Smooth muscle cell (in vitro differentiated cells): ENCODE data around the gene LGALS3BP. TPM values are rescaled to one million over a fixed set of nuclear protein-coding genes. Genes with fewer than 3 reads are reported as not detected.

Source experiments
- DNase-seq: peaks from one replicate; lab custom pipeline; 2025; ENCODE audit not compliant: unreplicated experiment; lab: John Stamatoyannopoulos, UW
- H2AFZ ChIP-seq: fragments of 200-600 bp; sonication (generic); 2 replicates; pipeline ENCODE4 v1.6.0; 2016; ENCODE audit warnings: antibody characterized with exemption, low read depth, mild to moderate bottlenecking
- H3F3A ChIP-seq: fragments of 200-600 bp; sonication (generic); 2 replicates; pipeline ENCODE4 v1.6.0; 2017; ENCODE audit warnings: antibody characterized with exemption, low read depth
- H3K27ac ChIP-seq: fragments of 200-600 bp; sonication (generic); 2 replicates; pipeline ENCODE4 v1.5.1; 2016; ENCODE audit warnings: low read depth, mild to moderate bottlenecking
- H3K27me3 ChIP-seq: fragments of 200-600 bp; sonication (generic); 2 replicates; pipeline ENCODE4 v1.6.1; 2016; ENCODE audit warnings: low read depth, mild to moderate bottlenecking
- H3K36me3 ChIP-seq: fragments of 200-600 bp; sonication (generic); 2 replicates; pipeline ENCODE4 v1.5.1; 2016; ENCODE audit warnings: low read depth
- H3K4me1 ChIP-seq: fragments of 200-600 bp; sonication (generic); 2 replicates; pipeline ENCODE4 v1.5.1; 2016; ENCODE audit warnings: low read depth
- H3K4me2 ChIP-seq: fragments of 200-600 bp; sonication (generic); 2 replicates; pipeline ENCODE4 v1.6.0; 2016; ENCODE audit warnings: mild to moderate bottlenecking
- H3K4me3 ChIP-seq: fragments of 200-600 bp; sonication (generic); 2 replicates; pipeline ENCODE4 v1.5.1; 2016; ENCODE audit warnings: mild to moderate bottlenecking
- H3K79me2 ChIP-seq: fragments of 200-600 bp; sonication (generic); 2 replicates; pipeline ENCODE4 v1.6.0; 2016; ENCODE audit warnings: low read depth, mild to moderate bottlenecking
- H3K9ac ChIP-seq: fragments of 200-600 bp; sonication (generic); 2 replicates; pipeline ENCODE4 v1.6.0; 2016; ENCODE audit warnings: low read depth
- H3K9me3 ChIP-seq: fragments of 200-600 bp; sonication (generic); replicated peaks from 2 replicates; pipeline ENCODE4 v1.5.1; 2016; ENCODE audit warnings: low read depth
- H4K20me1 ChIP-seq: fragments of 200-600 bp; sonication (generic); 2 replicates; pipeline ENCODE4 v1.6.0; 2016; ENCODE audit warnings: low read depth
- CTCF ChIP-seq: fragments of 200-600 bp; sonication (generic); IDR thresholded peaks from 2 replicates; pipeline ENCODE4 v1.5.1; 2017; ENCODE audit warnings: borderline replicate concordance, mild to moderate bottlenecking, antibody characterized with exemption; ENCODE audit not compliant: insufficient read depth, poor library complexity, severe bottlenecking
- WGBS: methylation state at CpG from one replicate; pipeline ENCODE4 v1.1.7; 2016; ENCODE audit warnings: low lambda C conversion rate; 5-methylcytosine and 5-hydroxymethylcytosine counted together
- polyA plus RNA-seq: library from polyadenylated mRNA; unstranded; fragments of >200 nt; fragmentation: Nextera tagmentation; extraction: Ambion mirVana; gene quantifications from 2 replicates; pipeline ENCODE4 v1.2.1, GENCODE V29; 2016
- total RNA-seq: library from RNA; depleted of rRNA; stranded (reverse); fragments of >200 nt; gene quantifications from 2 replicates; pipeline ENCODE4 v1.2.3, GENCODE V29; 2014

LGALS3BP gene
- total and polyA plus RNA-seq, 2 experiments from 2014 or later, result 66.5 to 151 TPM

GRCh38 chr17:79012563-79013134 is 32.9 kb upstream of the LGALS3BP start:
- peaks cover 5% of the 10 kb centered on the region for H3K4me1 ChIP-seq
- H3K27me3 ChIP-seq, result no peaks in the 10 kb centered on the region
- DNase-seq, result no peak
- H3K9ac ChIP-seq, result no peak overlapping the region
- H3K9me3 ChIP-seq, result no peaks in the 10 kb centered on the region
- H3K4me2 ChIP-seq, result no peak overlapping the region
- WGBS, result 77% methylated on average over 6 of the region's 6 CpGs
- H3K4me3 ChIP-seq, result no peak overlapping the region
- no peak for TF ChIP-seq CTCF
- no peak overlapping the region for H3K27ac ChIP-seq
- H3K79me2 ChIP-seq, result peaks cover 18% of the 10 kb centered on the region
- H3F3A ChIP-seq, result no peaks in the 10 kb centered on the region
- no peak overlapping the region for H2AFZ ChIP-seq
- no peaks in the 10 kb centered on the region for H3K36me3 ChIP-seq
- H4K20me1 ChIP-seq, result peaks cover 12% of the 10 kb centered on the region

DNA sequence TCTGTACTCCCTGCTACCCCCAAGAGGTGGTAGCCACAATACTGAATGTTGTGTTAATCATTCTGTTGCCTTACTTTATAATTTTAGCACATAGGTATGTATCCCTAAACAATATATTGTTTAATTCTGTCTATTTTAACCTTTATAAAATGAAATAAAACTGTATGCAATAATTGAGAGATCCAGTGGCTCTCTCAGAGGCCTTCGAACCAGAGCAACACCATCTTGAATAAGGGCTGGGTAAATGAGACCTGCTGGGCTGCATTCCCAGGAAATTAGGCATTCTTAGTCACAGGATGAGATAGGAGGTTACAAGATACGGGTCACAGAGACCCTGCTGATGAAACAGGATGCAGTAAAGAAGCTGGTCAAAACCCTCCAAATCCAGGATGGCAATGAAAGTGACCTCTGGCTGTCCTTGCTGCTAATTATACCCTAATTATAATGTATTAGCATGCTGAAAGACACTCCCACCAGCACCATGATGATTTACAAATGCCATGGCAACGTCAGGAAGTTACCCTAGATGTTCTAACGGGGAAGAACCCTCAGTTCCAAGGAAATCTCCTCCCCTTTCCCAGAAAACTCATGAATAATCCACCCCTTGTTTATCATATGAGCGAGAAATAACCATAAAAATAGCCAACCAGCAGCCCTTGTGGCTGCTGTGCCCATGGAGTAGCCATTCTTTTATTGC is 31.9 kb upstream of the LGALS3BP start:
- TF ChIP-seq CTCF, result no peak
- Histone ChIP-seq H3K9ac (no peak overlapping the region), H3F3A (no peaks in the 10 kb centered on the region), H4K20me1 (peaks cover 23% of the 10 kb centered on the region), H3K27me3 (no peaks in the 10 kb centered on the region), H3K27ac (peak overlapping the region; percentile 29), H3K9me3 (no peaks in the 10 kb centered on the region), H2AFZ (peak overlapping the region; percentile 89), H3K79me2 (peaks cover 28% of the 10 kb centered on the region), H3K4me2 (no peak overlapping the region), H3K4me1 (peaks cover 5% of the 10 kb centered on the region), H3K4me3 (no peak overlapping the region), H3K36me3 (no peaks in the 10 kb centered on the region)
- 62% methylated on average over 5 of the region's 5 CpGs for WGBS
- no peak for DNase-seq

DNA sequence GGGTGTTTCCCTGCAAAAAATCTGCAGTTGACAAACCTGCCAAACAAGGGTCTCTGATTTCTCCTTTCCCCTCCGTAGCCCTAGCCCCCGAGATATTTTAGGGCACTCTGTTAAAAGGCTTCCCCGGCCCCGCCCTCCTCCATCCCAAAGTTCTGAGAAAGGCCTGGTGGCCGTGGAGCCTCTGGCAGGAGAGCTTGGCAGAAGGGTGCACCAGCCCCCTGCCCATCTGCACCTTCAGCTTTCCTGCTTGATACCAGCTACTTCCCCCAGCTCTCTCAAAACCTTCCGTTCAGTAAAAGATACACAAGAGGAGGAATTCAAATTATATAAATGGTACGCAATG is 30.6 kb upstream of the LGALS3BP start:
- H3F3A ChIP-seq, result no peaks in the 10 kb centered on the region
- no peaks in the 10 kb centered on the region for H3K36me3 ChIP-seq
- H3K4me3 ChIP-seq, result peak overlapping the region; percentile 95
- H3K79me2 ChIP-seq, result peaks cover 30% of the 10 kb centered on the region
- H3K9ac ChIP-seq, result peak overlapping the region; percentile 95
- peak overlapping the region; percentile 89 for H2AFZ ChIP-seq
- no peak for DNase-seq
- peak overlapping the region; percentile 93 for H3K4me2 ChIP-seq
- no peaks in the 10 kb centered on the region for H3K9me3 ChIP-seq
- WGBS, result 80% methylated on average over 7 of the region's 7 CpGs
- no peak overlapping the region for H3K27ac ChIP-seq
- no peak for TF ChIP-seq CTCF
- H4K20me1 ChIP-seq, result peaks cover 36% of the 10 kb centered on the region
- H3K27me3 ChIP-seq, result no peaks in the 10 kb centered on the region
- peaks cover 5% of the 10 kb centered on the region for H3K4me1 ChIP-seq
